Duodenal mucosa (tissue), 2 donors: ENCODE results near the gene KRT6A.
"Not testable (repeated sequence)": the region's sequence is repeated elsewhere in the genome, so short reads cannot be mapped to it uniquely, and the experiment has no call there.

Experiments
- H3K27ac ChIP-seq: one replicate; pipeline ENCODE4 v1.7.0; 2013; ENCODE audit warnings: low read depth, low read length
- H3K27me3 ChIP-seq, 2 donors: one replicate each; pipeline ENCODE4 v1.7.0; 2013; ENCODE audit warnings: low read length in 2 of 2, control low read depth in 1 of 2; ENCODE audit not compliant: insufficient read depth in 2 of 2, control insufficient read depth in 1 of 2
- H3K36me3 ChIP-seq, 2 donors: one replicate each; pipeline ENCODE4 v1.7.0; 2013; ENCODE audit warnings: low read length in 2 of 2, control low read depth in 1 of 2; ENCODE audit not compliant: insufficient read depth in 2 of 2, control insufficient read depth in 1 of 2
- H3K4me1 ChIP-seq, 2 donors: one replicate each; pipeline ENCODE4 v1.7.0; 2013; ENCODE audit warnings: low read length in 2 of 2, control low read depth in 1 of 2; ENCODE audit not compliant: insufficient read depth in 2 of 2, control insufficient read depth in 1 of 2
- H3K4me3 ChIP-seq, 2 donors: one replicate each; pipeline ENCODE4 v1.7.0; 2013; ENCODE audit warnings: low read length in 2 of 2, low read depth in 1 of 2
- H3K9ac ChIP-seq, 2 donors: one replicate each; pipeline ENCODE4 v1.7.0; 2013; ENCODE audit warnings: low read length in 2 of 2, low read depth in 1 of 2
- H3K9me3 ChIP-seq, 2 donors: one replicate each; pipeline ENCODE4 v1.7.0; 2013; ENCODE audit warnings: low read length in 2 of 2, control low read depth in 1 of 2; ENCODE audit not compliant: control insufficient read depth in 1 of 2

The KRT6A gene

GRCh38 chr12:52501490-52501889 lies 8.4 kb upstream of the KRT6A start:
- peaks cover 0 to 2% of the 10 kb centered on the region in 2 donors for H3K27me3 ChIP-seq
- no peaks in the 10 kb centered on the region for H3K4me1 ChIP-seq
- H3K9ac ChIP-seq, result no peak overlapping the region
- no peaks in the 10 kb centered on the region for H3K36me3 ChIP-seq
- no peaks in the 10 kb centered on the region for H3K9me3 ChIP-seq
- no peak overlapping the region for H3K27ac ChIP-seq
- no peak overlapping the region for H3K4me3 ChIP-seq

GRCh38 chr12:52500574-52500973 lies 7.5 kb upstream of the KRT6A start:
- H3K9ac ChIP-seq, H3K27me3 ChIP-seq, H3K4me1 ChIP-seq, H3K9me3 ChIP-seq, H3K27ac ChIP-seq, H3K4me3 ChIP-seq, H3K36me3 ChIP-seq: not testable (repeated sequence)

- Histone ChIP-seq H3K9me3 (no peaks in the 10 kb centered on the region), H3K9ac (no peak overlapping the region), H3K4me1 (no peaks in the 10 kb centered on the region), H3K27me3 (peaks cover 0 to 2% of the 10 kb centered on the region in 2 donors), H3K4me3 (no peak overlapping the region), H3K36me3 (no peaks in the 10 kb centered on the region), H3K27ac (no peak overlapping the region)
These were observed 6.9 kb upstream of the KRT6A start for GRCh38 chr12:52499806-52500560.

- Histone ChIP-seq H3K9me3 (no peaks in the 10 kb centered on the region), H3K4me1 (no peaks in the 10 kb centered on the region), H3K27me3 (peaks cover 0 to 2% of the 10 kb centered on the region in 2 donors), H3K36me3 (no peaks in the 10 kb centered on the region), H3K9ac (no peak overlapping the region), H3K4me3 (no peak overlapping the region), H3K27ac (no peak overlapping the region)
These were observed 5.9 kb upstream of the KRT6A start for GRCh38 chr12:52498946-52499345.

- no peaks in the 10 kb centered on the region for H3K9me3 ChIP-seq
- no peak overlapping the region for H3K4me3 ChIP-seq
- H3K27ac ChIP-seq, result no peak overlapping the region
- H3K27me3 ChIP-seq, result peaks cover 0 to 2% of the 10 kb centered on the region in 2 donors
- H3K9ac ChIP-seq, result no peak overlapping the region
- H3K4me1 ChIP-seq, result no peaks in the 10 kb centered on the region
- no peaks in the 10 kb centered on the region for H3K36me3 ChIP-seq
These were observed 4.9 kb upstream of the KRT6A start for GRCh38 chr12:52497975-52498374.

GRCh38 chr12:52496590-52497071 lies 3.6 kb upstream of the KRT6A start:
- no peaks in the 10 kb centered on the region for H3K9me3 ChIP-seq
- H3K4me3 ChIP-seq, result no peak overlapping the region
- H3K27ac ChIP-seq, result no peak overlapping the region
- H3K9ac ChIP-seq, result no peak overlapping the region
- peaks cover 0 to 5% of the 10 kb centered on the region in 2 donors for H3K27me3 ChIP-seq
- H3K4me1 ChIP-seq, result no peaks in the 10 kb centered on the region
- no peaks in the 10 kb centered on the region for H3K36me3 ChIP-seq

GRCh38 chr12:52496054-52496453 lies 3.0 kb upstream of the KRT6A start:
- H3K27ac ChIP-seq, result no peak overlapping the region
- no peak overlapping the region for H3K9ac ChIP-seq
- no peaks in the 10 kb centered on the region for H3K36me3 ChIP-seq
- H3K27me3 ChIP-seq, result peaks cover 0 to 5% of the 10 kb centered on the region in 2 donors
- H3K9me3 ChIP-seq, result no peaks in the 10 kb centered on the region
- no peaks in the 10 kb centered on the region for H3K4me1 ChIP-seq
- H3K4me3 ChIP-seq, result no peak overlapping the region

GRCh38 chr12:52495389-52495788 lies 2.3 kb upstream of the KRT6A start:
- Histone ChIP-seq H3K9me3 (no peaks in the 10 kb centered on the region), H3K4me1 (no peaks in the 10 kb centered on the region), H3K27me3 (peaks cover 0 to 5% of the 10 kb centered on the region in 2 donors), H3K36me3 (no peaks in the 10 kb centered on the region), H3K9ac (no peak overlapping the region), H3K4me3 (no peak overlapping the region), H3K27ac (no peak overlapping the region)

GRCh38 chr12:52494518-52494917 lies 1.5 kb upstream of the KRT6A start:
- Histone ChIP-seq H3K9me3 (no peaks in the 10 kb centered on the region), H3K4me1 (no peaks in the 10 kb centered on the region), H3K27ac (no peak overlapping the region), H3K36me3 (no peaks in the 10 kb centered on the region), H3K4me3 (no peak overlapping the region), H3K27me3 (peaks cover 0 to 5% of the 10 kb centered on the region in 2 donors), H3K9ac (no peak overlapping the region)

- Histone ChIP-seq H3K4me1 (no peaks in the 10 kb centered on the region), H3K4me3 (no peak overlapping the region), H3K9me3 (no peaks in the 10 kb centered on the region), H3K9ac (no peak overlapping the region), H3K27me3 (peaks cover 0 to 5% of the 10 kb centered on the region in 2 donors), H3K27ac (no peak overlapping the region), H3K36me3 (no peaks in the 10 kb centered on the region)
These were observed 1.0 kb upstream of the KRT6A start for GRCh38 chr12:52494100-52494499.
